Peyer's patch (tissue), 4 donors: ENCODE results near the gene KLRK1.

ENCODE experiments used
- CTCF ChIP-seq, 6 experiments: fragments of 450-650 bp in 4 of 6; fragments of 200-600 bp in 2 of 6; sonication (generic) in 1 of 6; IDR thresholded peaks; one replicate each; pipeline ENCODE4 v1.5.1; 2017 to 2019; ENCODE audit warnings: antibody characterized with exemption in 6 of 6, mild to moderate bottlenecking in 3 of 6, moderate library complexity in 1 of 6
- POLR2A ChIP-seq, 2 donors: fragments of 450-650 bp; IDR thresholded peaks; one replicate each; pipeline ENCODE4 v1.5.1; 2017; ENCODE audit warnings: antibody characterized with exemption in 2 of 2, mild to moderate bottlenecking in 2 of 2, moderate library complexity in 2 of 2

DNA sequence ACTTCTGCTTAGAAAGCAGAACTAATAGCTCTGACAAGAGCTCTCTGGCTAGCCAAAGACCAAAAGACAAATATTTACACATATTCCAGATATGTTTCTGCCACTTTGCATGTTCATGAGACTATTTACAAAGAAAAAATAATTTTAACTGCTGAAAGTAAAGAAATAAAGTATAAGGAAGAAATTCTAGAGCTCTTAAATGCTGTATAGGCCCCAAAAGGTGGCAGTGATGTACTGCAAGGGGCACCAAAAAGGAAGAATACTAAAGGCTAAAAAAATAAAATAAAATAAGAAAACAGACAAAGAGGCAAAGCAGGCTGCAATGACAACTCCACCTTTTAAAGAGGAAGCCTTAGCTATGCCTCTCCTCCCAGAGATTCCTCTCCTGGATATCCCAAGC is 23.0 kb downstream of the KLRK1 start:
- TF ChIP-seq CTCF (IDR thresholded peaks at IDR 0.05) (peak in 2 of 6 experiments; percentile 16 to 18), POLR2A (IDR thresholded peaks at IDR 0.05) (no peak)
